Heart left ventricle (tissue), 16 donors: ENCODE results near the gene SLC38A7. TPM values are rescaled to one million over a fixed set of nuclear protein-coding genes. Genes with fewer than 3 reads are reported as not detected.

Experiments used
- ATAC-seq, 4 donors: fragments of 200-7000 bp; cut with Tn5 transposase; one replicate each; pipeline ENCODE4 v1.9.1; 2020 to 2022; ENCODE audit warnings: moderate library complexity in 4 of 4, mild to moderate bottlenecking in 3 of 4, moderate number of reproducible peaks in 1 of 4
- DNase-seq, 5 donors: peaks; one replicate each; pipeline ENCODE4 v3.0.0-alpha.2; 2020
- H3K27ac ChIP-seq, 12 donors: fragments of 200-600 bp; sonication (generic) in 4 of 12; one replicate each; pipeline versions ENCODE4 v1.5.0 to v1.8.0; 2016 to 2022; ENCODE audit warnings: mild to moderate bottlenecking in 2 of 12
- H3K27me3 ChIP-seq, 9 donors: fragments of 200-600 bp; sonication (generic) in 2 of 9; one replicate each; pipeline versions ENCODE4 v1.5.1 to v1.8.0; 2016 to 2022; ENCODE audit warnings: mild to moderate bottlenecking in 3 of 9
- H3K36me3 ChIP-seq, 9 donors: fragments of 200-600 bp; sonication (generic) in 2 of 9; one replicate each; pipeline versions ENCODE4 v1.5.0 to v1.8.0; 2018 to 2022; ENCODE audit warnings: mild to moderate bottlenecking in 2 of 9
- H3K4me1 ChIP-seq, 12 donors: fragments of 200-600 bp; sonication (generic) in 4 of 12; one replicate each; pipeline versions ENCODE4 v1.5.0 to v1.8.0; 2016 to 2022; ENCODE audit warnings: mild to moderate bottlenecking in 3 of 12
- H3K4me3 ChIP-seq, 12 donors: fragments of 200-600 bp; sonication (generic) in 4 of 12; one replicate each; pipeline versions ENCODE4 v1.5.0 to v1.8.0; 2017 to 2022; ENCODE audit warnings: mild to moderate bottlenecking in 9 of 12, moderate library complexity in 4 of 12
- H3K9me3 ChIP-seq, 12 donors: fragments of 200-600 bp; sonication (generic) in 4 of 12; one replicate each; pipeline versions ENCODE4 v1.5.0 to v1.8.0; 2016 to 2022; ENCODE audit warnings: mild to moderate bottlenecking in 1 of 12
- CTCF ChIP-seq, 12 donors: fragments of 200-600 bp; sonication (generic) in 4 of 12; IDR thresholded peaks; one replicate each; pipeline versions ENCODE4 v1.5.0 to v1.8.0; 2018 to 2022; ENCODE audit warnings: antibody characterized with exemption in 12 of 12, mild to moderate bottlenecking in 5 of 12
- POLR2A ChIP-seq, 2 donors: fragments of 450-650 bp; IDR thresholded peaks; one replicate each; pipeline ENCODE4 v1.6.1; 2017; ENCODE audit warnings: antibody characterized with exemption in 2 of 2, mild to moderate bottlenecking in 2 of 2, moderate library complexity in 2 of 2
- WGBS, 4 donors: extraction: QIAGEN DNeasy Blood & Tissue Kit in 2 of 4; methylation state at CpG; one replicate each; pipeline versions ENCODE4 v1.1.5 to v1.1.7; 2013 to 2018; 5-methylcytosine and 5-hydroxymethylcytosine counted together
- intact Hi-C, 10 donors: fragments of 100-400 bp; cut with DNase I; formaldehyde crosslinking; loops; one replicate each; pipeline versions ENCODE4 v1.11.1 to v1.14.2; 2022
- long read RNA-seq, 3 donors: library from polyadenylated mRNA; unstranded; transcript quantifications; one replicate each; pipeline ENCODE4 v2.0.0, GENCODE V29; 2020 to 2021
- polyA plus RNA-seq, 2 donors: library from polyadenylated mRNA; stranded (reverse); fragments of 200-250 nt; gene quantifications; one replicate each; pipeline ENCODE4 v1.2.3, GENCODE V29; 2013
- total RNA-seq, 9 donors: library from RNA; depleted of rRNA in 2 of 9; stranded (reverse); fragments of >200 nt in 2 of 9; fragmentation: NEBNext Ultra II Directional in 3 of 9; extraction: Animal tissue kit (Norgen Biotek cat#: 25700) in 3 of 9; gene quantifications; one replicate each; pipeline versions ENCODE4 v1.1.0 to v1.2.4, GENCODE V29; 2016 to 2023
- donor health status: ischemic (EF 13 %, LVEDD 7.1; RV severe dilation, severe dysfunction).
- donor health status: healthy with polysubstance abuse.
- donor health status: DM: no; HTN: yes; CAD: no.
- donor health status: DM: no; HTN: no; CAD: no.
- donor health status: ischemic (EF 25% LVEDD 6.9; RV normal size, moderate dysfunction).
- donor health status: ischemic (EF 25% LVEDD 5.7; RV mildly dilated, moderate dysfunction).
- donor health status: healthy.
- donor health status: DM: yes; HTN: yes; CAD: no.
- donor health status: ischemic (EF 35%, LVEDD 5.7; RV mildly dilated, moderate dysfunction).
- donor health status: nonischemic (EF 11% LVEDD 7.7; RV severe dilation, severe dysfunction).
- donor health status: DM: yes; HTN: yes; CAD: no.
- donor health status: PGD.
- donor health status: ischemic (EF 29% LVEDD 5.4; RV normal size, mild dysfunction).
- donor health status: nonischemic (EF 23%, LVEDD 6.1; RV moderate dilation, normal function).

Gene SLC38A7
- total RNA-seq (10 to 100 TPM; 18.4 to 38.8 (median 32.4) TPM), polyA plus RNA-seq (10 to 100 TPM; 18.5 to 29.6 TPM)
- long read RNA-seq, donor 1, full-length matches to known transcripts, result 25 of 41 reads
- long read RNA-seq, donor 1, partial matches to known transcripts, result 2 of 41 reads
- long read RNA-seq, donor 1, other reads (novel, unspliced or antisense), result 14 of 41 reads
- long read RNA-seq, donor 2, full-length matches to known transcripts, result 146 of 208 reads
- long read RNA-seq, donor 2, partial matches to known transcripts, result 18 of 208 reads
- long read RNA-seq, donor 2, other reads (novel, unspliced or antisense), result 44 of 208 reads
- long read RNA-seq, donor 3, full-length matches to known transcripts, result 25 of 43 reads
- long read RNA-seq, donor 3, partial matches to known transcripts, result 5 of 43 reads
- long read RNA-seq, donor 3, other reads (novel, unspliced or antisense), result 13 of 43 reads

- ATAC-seq, result peak; percentile 88 to 94 (median 92)
- Histone ChIP-seq H3K4me3 (peak within 1 kb of the TSS; percentile 62 to 99 (median 84)), H3K9me3 (no peaks in the 10 kb centered on the region), H3K36me3 (peaks cover 0 to 19% (median 13%) of the 10 kb centered on the region in 9 donors), H3K27ac (peak within 1 kb of the TSS; percentile 49 to 95 (median 91)), H3K4me1 (peaks cover 0 to 33% (median 17%) of the 10 kb centered on the region in 12 donors), H3K27me3 (no peaks in the 10 kb centered on the region)
- 3 to 8% (median 4%) methylated on average over 31 to 41 of the region's 41 CpGs for WGBS, 4 donors
- intact Hi-C loops, result loop anchor here in 4 of 10 donors (2.0 to 5.0 kb wide), 4 partner anchors 48 to 68 kb away; partner anchors contain the start of gene GOT2 (in 2 of the 4)
- DNase-seq, result peak; percentile 88 to 95 (median 93)
- peak in 1 of 2 donors; percentile 59 for TF ChIP-seq POLR2A (IDR thresholded peaks at IDR 0.05)
- TF ChIP-seq CTCF (IDR thresholded peaks at IDR 0.05), result no peak
Observed at GRCh38 chr16:58684354-58685083, at the start of gene SLC38A7. SLC38A7 (minus strand) TSS chr16:58684770; CDS start chr16:58680126, 4,644 bp downstream.

GRCh38 chr16:58733671-58734458 is 49.3 kb upstream of the SLC38A7 start, which contains the start of gene GOT2:
GOT2 (minus strand) TSS chr16:58734316; CDS start chr16:58734228, 88 bp downstream.
- intact Hi-C loops, result loop anchor here in 5 of 10 donors (1.0 to 5.0 kb wide), 4 partner anchors 37 to 52 kb away; partner anchors contain the start of gene SLC38A7 (in 3 of the 5)
- H3K36me3 ChIP-seq, result peaks cover 0 to 6% (median 0%) of the 10 kb centered on the region in 9 donors
- H3K4me3 ChIP-seq, result peak within 1 kb of the TSS; percentile 40 to 99 (median 88)
- H3K9me3 ChIP-seq, result no peaks in the 10 kb centered on the region
- peak; percentile 90 to 98 (median 96) for ATAC-seq
- H3K4me1 ChIP-seq, result peaks cover 6 to 47% (median 22%) of the 10 kb centered on the region in 12 donors
- peak within 1 kb of the TSS; percentile 74 to 94 (median 87) for H3K27ac ChIP-seq
- WGBS, 4 donors, result 0% methylated on average over 40 to 68 of the region's 68 CpGs
- H3K27me3 ChIP-seq, result no peaks in the 10 kb centered on the region
- peak; percentile 80 to 92 (median 84) for DNase-seq
- TF ChIP-seq CTCF (IDR thresholded peaks at IDR 0.05), result peak; percentile 77 to 98 (median 92)
- peak in 1 of 2 donors; percentile 22 for TF ChIP-seq POLR2A (IDR thresholded peaks at IDR 0.05)

GRCh38 chr16:58733248-58733670 is 48.7 kb upstream of the SLC38A7 start:
- peak overlapping the region; percentile 74 to 94 (median 87) for H3K27ac ChIP-seq
- peaks cover 0 to 6% (median 0%) of the 10 kb centered on the region in 9 donors for H3K36me3 ChIP-seq
- WGBS, 4 donors, result 2 to 4% (median 3%) methylated on average over 23 of the region's 23 CpGs
- no peaks in the 10 kb centered on the region for H3K9me3 ChIP-seq
- ATAC-seq, result peak in 2 of 4 donors; percentile 21 to 27
- no peaks in the 10 kb centered on the region for H3K27me3 ChIP-seq
- no peak for TF ChIP-seq POLR2A (IDR thresholded peaks at IDR 0.05)
- no peak for TF ChIP-seq CTCF (IDR thresholded peaks at IDR 0.05)
- DNase-seq, result no peak
- peaks cover 6 to 53% (median 22%) of the 10 kb centered on the region in 12 donors for H3K4me1 ChIP-seq
- intact Hi-C loops, result loop anchor here in 4 of 10 donors (2.0 to 5.0 kb wide), 3 partner anchors 36 to 51 kb away; partner anchors contain the start of gene SLC38A7 (in 3 of the 4)
- H3K4me3 ChIP-seq, result peak overlapping the region; percentile 40 to 99 (median 88)
